T-helper 9 cell (primary cell): ENCODE measurements around the gene TRIM2.

ENCODE experiments used
- DNase-seq: peaks from one replicate; pipeline ENCODE4 v3.0.0-alpha.2; 2020

Gene TRIM2

GRCh38 chr4:153276971-153277370 is 72.7 kb downstream of the TRIM2 start:
- no peak for DNase-seq

GRCh38 chr4:153281476-153281875 is 77.2 kb downstream of the TRIM2 start:
- no peak for DNase-seq

- no peak for DNase-seq
Observed at GRCh38 chr4:153282023-153282422, 77.8 kb downstream of the TRIM2 start.

GRCh38 chr4:153283260-153283659 is 79.0 kb downstream of the TRIM2 start:
- DNase-seq = no peak

DNA sequence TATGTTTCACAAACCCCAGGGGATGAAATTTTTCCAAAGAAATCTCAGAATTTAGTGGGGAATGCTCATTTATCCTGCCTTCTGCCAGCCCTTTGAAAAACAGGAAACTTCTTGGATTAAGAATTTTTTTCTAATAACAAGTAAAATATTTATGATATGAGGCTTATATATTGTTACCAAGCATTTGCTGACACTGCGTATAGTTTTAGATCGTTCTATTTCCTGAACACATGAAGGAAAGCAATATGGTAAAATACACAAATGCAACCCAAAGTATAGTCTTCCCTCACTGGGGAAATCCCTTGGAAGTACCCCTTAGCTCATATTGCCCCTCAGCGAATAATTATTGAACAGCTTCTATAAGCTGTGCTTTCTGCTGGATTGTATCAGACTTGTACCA is 85.9 kb downstream of the TRIM2 start:
- no peak for DNase-seq

DNA sequence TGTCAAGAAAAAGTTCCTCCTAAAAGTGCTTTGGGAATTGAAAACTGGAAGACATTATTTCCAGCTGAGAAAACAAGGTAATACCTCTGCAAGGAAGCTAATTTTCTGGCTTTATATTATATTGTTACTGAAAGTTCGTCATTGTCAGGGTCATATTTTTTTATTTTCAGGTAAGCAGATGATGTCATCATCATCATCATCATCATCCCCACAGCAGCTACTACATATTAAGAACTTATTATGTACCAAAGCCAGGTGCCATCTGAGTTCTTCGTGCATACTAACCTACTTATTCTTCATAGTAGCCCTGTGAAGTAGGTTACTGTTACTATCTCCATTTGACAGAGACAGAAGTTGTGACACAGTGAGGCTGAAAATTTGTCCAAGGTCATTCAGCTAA is 87.3 kb downstream of the TRIM2 start:
- DNase-seq = no peak

- no peak for DNase-seq
Observed at GRCh38 chr4:153292897-153293741, 88.9 kb downstream of the TRIM2 start.

- no peak for DNase-seq
Observed at GRCh38 chr4:153293742-153294057, 89.5 kb downstream of the TRIM2 start.

DNA sequence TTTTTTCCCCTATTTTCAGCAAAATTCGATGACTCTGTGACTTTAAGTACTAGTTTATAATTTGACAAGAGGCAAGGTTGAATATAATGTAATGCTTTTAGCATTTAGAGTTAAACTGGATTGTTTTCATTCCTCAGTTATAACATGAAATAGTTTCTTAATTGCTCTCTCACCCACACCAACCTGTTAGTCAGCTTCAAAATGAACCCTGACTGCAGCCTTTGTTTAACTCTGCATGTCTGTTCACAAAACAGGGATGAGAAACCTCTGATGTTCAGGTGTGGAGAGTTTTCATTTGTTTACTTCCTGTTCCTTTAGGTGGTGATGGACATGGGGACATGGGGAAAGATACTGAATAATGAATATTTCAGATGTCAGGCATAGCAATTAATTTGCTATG is 90.4 kb downstream of the TRIM2 start:
- DNase-seq = no peak

DNA sequence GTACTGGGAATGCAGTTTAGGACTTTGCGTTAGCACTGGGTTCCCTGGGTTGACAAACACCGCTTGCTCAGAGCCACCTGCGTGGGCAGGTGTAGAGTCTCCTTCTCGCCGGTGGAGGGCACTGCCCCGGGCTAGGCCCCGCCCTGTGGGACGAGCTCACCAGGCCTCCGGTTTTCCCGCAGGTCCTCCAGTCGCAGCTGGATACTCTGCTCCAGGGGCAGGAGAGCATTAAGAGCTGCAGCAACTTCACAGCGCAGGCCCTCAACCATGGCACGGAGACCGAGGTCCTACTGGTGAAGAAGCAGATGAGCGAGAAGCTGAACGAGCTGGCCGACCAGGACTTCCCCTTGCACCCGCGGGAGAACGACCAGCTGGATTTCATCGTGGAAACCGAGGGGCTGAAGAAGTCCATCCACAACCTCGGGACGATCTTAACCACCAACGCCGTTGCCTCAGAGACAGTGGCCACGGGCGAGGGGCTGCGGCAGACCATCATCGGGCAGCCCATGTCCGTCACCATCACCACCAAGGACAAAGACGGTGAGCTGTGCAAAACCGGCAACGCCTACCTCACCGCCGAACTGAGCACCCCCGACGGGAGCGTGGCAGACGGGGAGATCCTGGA is 91.0 kb downstream of the TRIM2 start:
- DNase-seq = no peak

DNA sequence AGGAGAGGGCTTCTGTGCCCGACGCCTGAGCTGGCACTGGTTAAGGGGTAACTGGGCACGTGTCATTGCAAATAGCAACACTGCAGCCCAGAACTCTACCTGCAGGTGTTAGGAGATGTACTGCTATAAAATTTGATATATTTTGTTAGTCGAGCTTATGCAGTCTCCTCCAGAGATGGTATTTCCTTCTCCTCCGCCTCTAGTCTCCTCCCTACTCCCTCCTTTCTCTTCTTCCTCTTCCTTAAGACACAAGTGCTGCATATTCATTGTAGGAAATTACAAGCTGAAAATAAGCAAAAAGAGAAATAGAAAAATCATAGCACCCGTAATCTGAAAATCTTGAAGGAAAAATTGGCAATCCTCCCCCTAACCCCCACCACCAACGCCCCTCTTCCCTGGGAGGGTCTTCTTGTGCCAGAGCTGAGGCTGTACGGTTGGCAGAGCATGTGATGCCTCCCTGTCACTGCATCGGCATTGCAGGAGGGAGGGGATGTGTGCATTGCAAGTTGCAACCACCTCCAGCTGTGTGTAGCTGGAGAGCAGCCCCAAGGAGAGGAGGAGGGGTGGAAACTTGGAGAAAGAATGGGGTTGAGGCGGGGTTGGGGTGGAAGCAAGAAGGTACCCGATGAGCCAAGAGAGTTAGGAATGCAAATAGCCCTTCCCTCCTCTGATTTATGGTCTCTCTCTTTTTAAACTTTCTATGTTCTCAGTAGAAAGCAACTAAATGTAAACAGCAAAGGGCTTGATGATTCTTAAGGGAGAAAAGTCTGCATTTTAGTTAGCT is 92.0 kb downstream of the TRIM2 start:
- no peak for DNase-seq

DNA sequence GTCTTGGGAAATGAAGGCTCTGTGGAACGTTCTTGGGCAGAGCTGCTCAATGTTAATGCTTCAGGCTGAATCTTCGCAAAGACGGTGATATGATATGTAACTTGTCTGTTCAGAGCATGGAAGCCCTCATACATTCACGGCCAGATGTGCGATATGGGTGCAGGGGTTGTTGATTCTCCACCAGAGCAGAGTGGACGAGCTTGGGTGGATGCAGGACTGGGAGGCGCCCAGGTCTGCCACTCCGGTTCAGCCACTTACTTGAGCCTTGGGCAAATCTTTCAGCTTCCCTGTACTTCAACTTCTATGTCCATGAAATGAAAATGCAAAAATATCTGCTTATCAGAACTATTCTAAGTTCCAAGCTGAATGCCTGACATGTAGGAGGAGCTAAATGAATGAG is 92.9 kb downstream of the TRIM2 start:
- no peak for DNase-seq

GRCh38 chr4:153310793-153311192 is 106.5 kb downstream of the TRIM2 start:
- DNase-seq = no peak

- DNase-seq = no peak
Observed at GRCh38 chr4:153314915-153315314, 110.7 kb downstream of the TRIM2 start.

- no peak for DNase-seq
Observed at GRCh38 chr4:153318696-153319320, 114.6 kb downstream of the TRIM2 start.

GRCh38 chr4:153322791-153323190 is 118.5 kb downstream of the TRIM2 start:
- DNase-seq = no peak

DNA sequence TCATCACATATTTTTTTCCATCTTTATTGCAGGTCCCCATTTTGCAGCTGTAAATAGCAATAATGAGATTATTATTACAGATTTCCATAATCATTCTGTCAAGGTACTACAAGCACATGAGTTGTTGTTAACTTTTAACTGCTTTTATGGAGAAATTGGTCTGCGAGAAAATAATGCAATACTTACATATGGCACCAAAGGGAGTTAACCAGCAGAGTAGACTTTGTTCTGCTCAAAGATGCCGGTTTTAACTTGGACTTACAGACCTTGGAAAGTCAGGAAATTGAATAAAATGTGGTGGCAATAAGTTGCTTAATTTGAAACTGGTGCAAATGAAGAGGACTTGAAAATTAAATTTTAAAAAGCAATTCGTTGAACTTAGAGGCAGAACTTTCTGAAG is 119.8 kb downstream of the TRIM2 start:
- DNase-seq = no peak

DNA sequence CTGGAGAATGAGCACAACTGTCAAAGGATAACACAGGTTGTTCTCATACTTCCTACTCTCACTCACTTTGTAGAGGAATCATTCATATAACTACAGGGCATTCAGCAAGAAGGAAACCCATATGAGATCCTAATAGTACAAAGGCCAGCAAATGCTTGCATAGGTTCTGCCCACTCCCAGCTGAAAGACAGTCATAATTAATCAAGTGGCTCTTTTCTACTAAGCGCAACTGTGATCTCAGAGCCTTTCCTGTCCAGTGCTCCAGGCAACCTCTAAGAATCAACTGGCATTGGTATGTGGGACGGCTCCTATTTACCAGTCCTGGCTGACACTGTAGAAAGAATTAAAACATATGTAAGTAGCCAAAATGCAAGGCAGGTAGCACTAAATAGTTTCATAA is 121.3 kb downstream of the TRIM2 start:
- no peak for DNase-seq

- DNase-seq = no peak
Observed at GRCh38 chr4:153326513-153326912, 122.3 kb downstream of the TRIM2 start.

- no peak for DNase-seq
Observed at GRCh38 chr4:153327247-153327646, 123.0 kb downstream of the TRIM2 start.

- DNase-seq = no peak
Observed at GRCh38 chr4:153332936-153333335, 128.7 kb downstream of the TRIM2 start.

DNA sequence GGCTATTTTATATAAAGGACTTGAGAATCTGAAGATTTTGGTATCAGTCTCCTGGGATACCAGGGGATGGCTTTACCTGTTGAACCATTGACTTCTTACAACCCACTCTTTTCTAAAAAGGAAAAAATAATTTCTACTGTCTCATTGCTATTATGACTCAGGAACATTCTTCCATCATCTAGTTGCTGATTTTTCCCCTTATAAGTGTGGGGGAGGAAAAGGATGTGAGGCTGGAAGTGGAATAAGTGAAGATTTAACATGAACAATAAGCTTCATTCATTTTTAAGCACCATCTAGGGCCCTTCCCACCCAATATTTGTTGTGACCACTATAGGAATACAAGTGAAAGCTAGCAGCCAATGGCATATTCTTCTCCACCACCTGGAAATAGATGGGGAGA is 129.6 kb downstream of the TRIM2 start:
- DNase-seq = no peak

- DNase-seq = no peak
Observed at GRCh38 chr4:153335665-153336064, 131.4 kb downstream of the TRIM2 start.
